Thyroid gland (tissue), 4 donors: ENCODE measurements around the gene SPHK1.

Experiments used
- CTCF ChIP-seq, 6 experiments: fragments of 200-600 bp in 3 of 6; fragments of 450-650 bp in 3 of 6; sonication (generic) in 3 of 6; IDR thresholded peaks; one replicate each; pipeline ENCODE4 v1.5.1; 2016 to 2019; ENCODE audit warnings: antibody characterized with exemption in 6 of 6, mild to moderate bottlenecking in 2 of 6, inconsistent platforms in 1 of 6, moderate library complexity in 1 of 6
- POLR2A ChIP-seq, 2 donors: fragments of 450-650 bp; IDR thresholded peaks; one replicate each; pipeline ENCODE4 v1.6.1; 2017; ENCODE audit warnings: antibody characterized with exemption in 2 of 2, mild to moderate bottlenecking in 2 of 2, moderate library complexity in 1 of 2

GRCh38 chr17:76419576-76420260 lies 35.3 kb downstream of the SPHK1 start:
- TF ChIP-seq CTCF (IDR thresholded peaks at IDR 0.05) (no peak), POLR2A (IDR thresholded peaks at IDR 0.05) (no peak)
